Neural cell (in vitro differentiated cells): ENCODE measurements around the gene ZNF18. TPM values are rescaled to one million over a fixed set of nuclear protein-coding genes. Genes with fewer than 3 reads are reported as not detected.
A peak's percentile ranks its signal among the peaks of the same experiment; 100 is the strongest.

Source experiments
- H2AFZ ChIP-seq: fragments of 200-600, 300-800 bp; sonication (generic), shearing (Covaris generic); 2 replicates; pipeline ENCODE4 v1.6.0; 2014; ENCODE audit warnings: low read depth, mild to moderate bottlenecking, antibody characterized with exemption, low read length, moderate library complexity
- H3F3A ChIP-seq: fragments of 200-600 bp; shearing (Covaris generic); 2 replicates; pipeline ENCODE4 v1.6.1; 2016; ENCODE audit warnings: mild to moderate bottlenecking, moderate library complexity, mixed read lengths, antibody characterized with exemption, low read length; ENCODE audit not compliant: insufficient read depth, poor library complexity, severe bottlenecking
- H3K27ac ChIP-seq: fragments of 200-600, 300-800 bp; sonication (generic), shearing (Covaris generic); 2 replicates; pipeline ENCODE4 v1.5.1; 2014; ENCODE audit warnings: mild to moderate bottlenecking, low read length, moderate library complexity
- H3K27me3 ChIP-seq: fragments of 300-800, 200-600 bp; sonication (generic), shearing (Covaris generic); 2 replicates; pipeline ENCODE4 v1.6.0; 2014; ENCODE audit warnings: mild to moderate bottlenecking, low read depth, low read length, moderate library complexity; ENCODE audit not compliant: insufficient read depth
- H3K36me3 ChIP-seq: fragments of 300-800, 200-600 bp; sonication (generic), shearing (Covaris generic); 2 replicates; pipeline ENCODE4 v1.5.1; 2014; ENCODE audit warnings: mild to moderate bottlenecking, antibody characterized with exemption, low read length, moderate library complexity; ENCODE audit not compliant: insufficient read depth
- H3K4me2 ChIP-seq: fragments of 300-800, 200-600 bp; sonication (generic), shearing (Covaris generic); 2 replicates; pipeline ENCODE4 v1.6.0; 2014; ENCODE audit warnings: mild to moderate bottlenecking, low read length
- H3K4me3 ChIP-seq: fragments of 300-800, 200-600 bp; sonication (generic), shearing (Covaris generic); 2 replicates; pipeline ENCODE4 v1.5.1; 2014; ENCODE audit warnings: mild to moderate bottlenecking, low read length, moderate library complexity
- H3K79me2 ChIP-seq: fragments of 200-600 bp; shearing (Covaris generic); replicated peaks from 2 replicates; pipeline ENCODE4 v1.6.0; 2014; ENCODE audit warnings: mild to moderate bottlenecking, low read length, moderate library complexity; ENCODE audit not compliant: insufficient read depth
- H3K9ac ChIP-seq: fragments of 300-800, 200-600 bp; sonication (generic), shearing (Covaris generic); 2 replicates; pipeline ENCODE4 v1.6.1; 2016; ENCODE audit warnings: mild to moderate bottlenecking, low read length, mixed read lengths
- H3K9me2 ChIP-seq: fragments of 200-600 bp; shearing (Covaris generic); 2 replicates; pipeline ENCODE4 v1.6.1; 2016; ENCODE audit warnings: mild to moderate bottlenecking, low read length, mixed read lengths; ENCODE audit not compliant: insufficient read depth
- H3K9me3 ChIP-seq: fragments of 200-600, 300-800 bp; sonication (generic), shearing (Covaris generic); 2 replicates; pipeline ENCODE4 v1.6.1; 2016; ENCODE audit warnings: mild to moderate bottlenecking, mixed run types, low read length, moderate library complexity, mixed read lengths
- H4K20me1 ChIP-seq: fragments of 200-600 bp; shearing (Covaris generic); 2 replicates; pipeline ENCODE4 v1.6.1; 2016; ENCODE audit warnings: mild to moderate bottlenecking, mixed run types; ENCODE audit not compliant: insufficient read depth
- CTCF ChIP-seq: fragments of 450-650 bp; IDR thresholded peaks from 2 replicates; pipeline ENCODE4 v1.5.1; 2014; ENCODE audit warnings: antibody characterized with exemption, mild to moderate bottlenecking, moderate library complexity; ENCODE audit not compliant: poor library complexity, severe bottlenecking
- EP300 ChIP-seq: fragments of 450-650 bp; conservative IDR thresholded peaks from 2 replicates; pipeline ENCODE4 v1.6.1; 2014; ENCODE audit warnings: antibody characterized with exemption, mild to moderate bottlenecking, moderate library complexity; ENCODE audit not compliant: poor library complexity, severe bottlenecking
- EZH2 ChIP-seq: fragments of 200-600, 300-800 bp; shearing (Covaris generic), sonication (generic); IDR thresholded peaks from 2 replicates; pipeline ENCODE4 v1.6.1; 2014; ENCODE audit warnings: antibody characterized with exemption, low read length, borderline replicate concordance, mild to moderate bottlenecking; ENCODE audit not compliant: insufficient read depth, poor library complexity, severe bottlenecking
- MXI1 ChIP-seq: fragments of 450-650 bp; conservative IDR thresholded peaks from 2 replicates; pipeline ENCODE4 v1.6.1; 2014; ENCODE audit warnings: antibody characterized with exemption, mild to moderate bottlenecking; ENCODE audit not compliant: poor library complexity, severe bottlenecking
- POLR2AphosphoS5 ChIP-seq: IDR thresholded peaks from 2 replicates; pipeline ENCODE4 v1.6.1; 2012
- RAD21 ChIP-seq: fragments of 450-650 bp; conservative IDR thresholded peaks from 2 replicates; pipeline ENCODE4 v1.6.1; 2014; ENCODE audit warnings: antibody characterized with exemption, mild to moderate bottlenecking, moderate library complexity
- REST ChIP-seq: IDR thresholded peaks from 2 replicates; pipeline ENCODE4 v1.6.1; 2012; ENCODE audit warnings: borderline replicate concordance
- SMC3 ChIP-seq: fragments of 450-650 bp; conservative IDR thresholded peaks from 2 replicates; pipeline ENCODE4 v1.6.1; 2014; ENCODE audit warnings: antibody characterized with exemption, mild to moderate bottlenecking, moderate library complexity; ENCODE audit not compliant: poor library complexity
- TAF1 ChIP-seq: IDR thresholded peaks from 2 replicates; pipeline ENCODE4 v1.6.1; 2012; ENCODE audit warnings: low read depth
- polyA minus RNA-seq: library from RNA; depleted of rRNA, polyadenylated mRNA; stranded (reverse); fragments of >200 nt; gene quantifications from 2 replicates; pipeline ENCODE4 v1.2.3, GENCODE V29; 2014
- polyA plus RNA-seq: library from polyadenylated mRNA; depleted of rRNA; stranded (reverse); fragments of >200 nt; gene quantifications from 2 replicates; pipeline ENCODE4 v1.2.3, GENCODE V29; 2014

ZNF18 gene
- polyA plus RNA-seq (18.6 and 19.8 TPM in 2 replicates), polyA minus RNA-seq (27.4 and 34.8 TPM in 2 replicates)

- no peaks in the 10 kb centered on the region for H3K27me3 ChIP-seq
- H3K9me3 ChIP-seq: no peaks in the 10 kb centered on the region
- H3K36me3 ChIP-seq: no peaks in the 10 kb centered on the region
- H3K27ac ChIP-seq: peak within 1 kb of the TSS; percentile 98
- TF ChIP-seq TAF1 (peak; percentile 87), EZH2 (no peak), POLR2AphosphoS5 (peak; percentile 99), SMC3 (no peak), MXI1 (peak; percentile 90), REST (peak; percentile 14), EP300 (peak; percentile 84), RAD21 (no peak), CTCF (peak; percentile 37)
- H4K20me1 ChIP-seq: no peaks in the 10 kb centered on the region
- H3K4me3 ChIP-seq: peak within 1 kb of the TSS; percentile 88
- peak within 1 kb of the TSS; percentile 88 for H3K9ac ChIP-seq
- peaks cover 8% of the 10 kb centered on the region for H3K79me2 ChIP-seq
- no peaks in the 10 kb centered on the region for H3K9me2 ChIP-seq
- peak within 1 kb of the TSS; percentile 83 for H3K4me2 ChIP-seq
- no peaks in the 10 kb centered on the region for H3F3A ChIP-seq
- H2AFZ ChIP-seq: peak within 1 kb of the TSS; percentile 98
Measured at GRCh38 chr17:11997147-11997971, at the start of gene ZNF18. Gene ZNF18 (minus strand): TSS chr17:11997475. CDS start chr17:11992829, 4,646 bp downstream.

- no peak overlapping the region for H3K4me2 ChIP-seq
- no peak for TF ChIP-seq CTCF
- TF ChIP-seq REST: no peak
- TF ChIP-seq POLR2AphosphoS5: no peak
- TF ChIP-seq SMC3: no peak
- no peak for TF ChIP-seq MXI1
- no peak for TF ChIP-seq RAD21
- no peak for TF ChIP-seq EZH2
- TF ChIP-seq TAF1: no peak
- TF ChIP-seq EP300: no peak
- H3K27me3 ChIP-seq: no peaks in the 10 kb centered on the region
- no peak overlapping the region for H2AFZ ChIP-seq
- no peaks in the 10 kb centered on the region for H3K9me3 ChIP-seq
- H3F3A ChIP-seq: no peaks in the 10 kb centered on the region
- no peak overlapping the region for H3K4me3 ChIP-seq
- H3K9me2 ChIP-seq: no peaks in the 10 kb centered on the region
- H3K9ac ChIP-seq: no peak overlapping the region
- peak overlapping the region; percentile 42 for H3K27ac ChIP-seq
- H3K36me3 ChIP-seq: no peaks in the 10 kb centered on the region
- H3K79me2 ChIP-seq: peaks cover 80% of the 10 kb centered on the region
- no peaks in the 10 kb centered on the region for H4K20me1 ChIP-seq
Measured at GRCh38 chr17:12046786-12047185, 49.5 kb upstream of the ZNF18 start.
